HG03139 (cell line): ENCODE measurements around the gene ZNF326.
"Not testable (repeated sequence)": the region's sequence is repeated elsewhere in the genome, so short reads cannot be mapped to it uniquely, and the experiment has no call there.

Experiments used
- ATAC-seq: cut with Tn5 transposase; IDR thresholded peaks from one replicate; pipeline ENCODE4 v1.9.1; 2021; ENCODE audit not compliant: unreplicated experiment

ZNF326 gene

DNA sequence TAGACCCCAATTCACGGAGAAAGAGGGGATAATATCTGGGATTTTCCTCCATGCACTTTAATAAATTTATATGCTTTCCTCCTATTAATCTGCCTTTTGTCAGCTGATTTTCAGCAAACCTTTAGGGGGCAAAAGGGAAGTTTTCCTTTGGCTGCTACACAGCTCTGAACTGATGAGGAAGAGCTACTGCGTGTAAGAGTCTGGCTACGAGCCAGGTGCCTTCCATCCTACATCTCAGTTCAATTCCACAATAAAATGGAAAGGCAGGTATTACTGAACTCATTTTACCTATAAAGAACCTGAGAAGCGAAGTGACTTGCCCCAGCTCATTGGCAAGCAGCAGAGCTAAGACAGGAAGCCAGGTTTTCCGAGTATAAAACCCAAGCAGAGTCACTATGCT is 28.3 kb upstream of the ZNF326 start:
- ATAC-seq: no peak

GRCh38 chr1:89971600-89971999 is 23.3 kb upstream of the ZNF326 start:
- no peak for ATAC-seq

DNA sequence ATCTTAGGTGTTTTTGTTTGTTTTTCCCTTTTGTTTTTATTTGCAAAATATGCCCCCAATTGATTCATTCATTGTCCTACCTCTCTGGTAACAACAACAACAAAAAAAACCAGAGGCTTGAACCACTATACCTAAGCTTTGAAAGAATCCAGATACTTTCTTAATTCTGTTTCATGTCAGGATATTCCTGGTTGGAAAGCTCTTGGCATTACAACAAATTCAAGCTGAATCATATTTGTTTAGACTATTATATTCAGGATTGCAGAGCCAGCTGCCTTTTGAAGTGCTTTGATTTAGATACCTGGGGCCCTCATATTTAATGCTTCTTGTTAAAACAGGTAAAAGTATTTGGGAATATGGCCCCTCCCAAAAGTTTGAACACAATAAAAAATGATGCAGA is 22.9 kb upstream of the ZNF326 start:
- no peak for ATAC-seq

- ATAC-seq: no peak
Measured at GRCh38 chr1:89973471-89974127, 21.3 kb upstream of the ZNF326 start.

DNA sequence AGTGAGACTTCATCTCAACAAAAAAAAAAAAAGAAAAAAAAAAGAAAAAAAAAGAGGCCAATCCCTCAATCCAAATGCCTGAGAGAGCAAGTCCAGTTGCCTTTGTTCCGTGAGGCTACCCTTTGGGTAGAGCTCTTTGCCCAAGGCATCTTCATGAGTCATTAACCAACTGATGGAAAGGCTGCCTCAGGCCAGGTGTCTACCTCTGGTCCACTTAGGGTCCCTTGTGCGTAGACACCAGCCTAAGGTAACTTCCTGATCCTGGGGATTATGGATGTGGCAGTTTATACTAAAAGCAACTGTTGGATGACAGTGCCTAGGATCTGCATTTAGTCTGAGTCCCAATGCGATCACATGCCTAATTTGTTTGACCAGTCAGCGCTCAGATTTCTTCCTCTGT is 20.7 kb upstream of the ZNF326 start:
- no peak for ATAC-seq

DNA sequence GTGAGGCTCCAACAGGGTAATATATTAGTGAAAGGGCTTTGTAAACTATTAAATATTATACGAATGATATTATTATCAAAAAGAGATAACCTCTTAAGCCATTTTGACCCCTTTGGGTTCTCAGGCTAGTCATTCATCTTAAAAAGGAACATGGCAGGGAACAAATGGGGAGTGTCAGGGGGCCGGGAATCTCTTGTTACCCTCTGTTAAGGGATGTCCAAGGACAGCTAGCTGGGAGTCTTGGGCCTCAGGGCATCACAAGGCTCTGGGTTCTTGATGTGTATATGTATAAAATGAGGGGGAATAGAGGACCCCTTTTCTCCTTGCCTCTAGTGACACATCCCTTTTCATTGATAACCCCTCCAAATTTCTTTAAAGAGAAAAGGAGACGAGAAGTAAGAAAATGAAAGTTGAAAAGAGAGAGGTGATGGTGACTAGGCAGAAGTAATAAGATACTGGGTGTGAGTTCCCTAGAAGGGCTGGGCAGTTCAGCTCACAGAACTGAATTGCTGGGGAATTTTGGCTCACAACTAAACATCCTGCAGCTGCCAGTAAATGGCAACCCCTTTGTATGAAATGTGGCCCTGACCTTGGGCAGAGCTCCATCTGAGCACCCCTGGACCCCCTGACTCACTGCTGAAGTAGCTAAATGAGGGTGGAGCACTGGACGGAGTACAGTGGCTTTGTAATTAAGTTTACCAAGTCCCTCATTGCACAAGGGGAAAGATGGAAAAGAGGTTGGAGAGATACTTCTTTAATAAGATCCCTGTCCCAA is 20.0 kb upstream of the ZNF326 start:
- ATAC-seq: no peak

- no peak for ATAC-seq
Measured at GRCh38 chr1:89975540-89976125, 19.3 kb upstream of the ZNF326 start.

DNA sequence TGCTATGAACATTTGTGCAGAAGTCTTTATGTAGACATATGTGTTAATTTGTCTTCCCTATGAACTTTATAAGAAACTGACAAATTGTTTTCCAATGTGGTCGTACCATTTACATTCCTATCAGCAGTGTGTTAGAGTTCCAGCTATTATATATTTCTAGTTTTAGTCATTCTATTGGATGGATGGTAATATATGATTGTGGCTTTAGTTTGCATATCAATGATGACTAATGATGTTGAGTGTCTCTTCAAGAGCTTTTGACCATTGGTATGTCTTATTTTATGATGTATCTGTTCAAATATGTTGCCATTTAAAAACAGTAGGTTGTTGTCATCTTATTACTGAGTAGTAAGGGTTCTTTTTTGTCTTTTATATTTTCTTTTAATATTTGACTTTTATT is 16.2 kb upstream of the ZNF326 start:
- ATAC-seq: no peak

- ATAC-seq: no peak
Measured at GRCh38 chr1:89980605-89981004, 14.3 kb upstream of the ZNF326 start.

DNA sequence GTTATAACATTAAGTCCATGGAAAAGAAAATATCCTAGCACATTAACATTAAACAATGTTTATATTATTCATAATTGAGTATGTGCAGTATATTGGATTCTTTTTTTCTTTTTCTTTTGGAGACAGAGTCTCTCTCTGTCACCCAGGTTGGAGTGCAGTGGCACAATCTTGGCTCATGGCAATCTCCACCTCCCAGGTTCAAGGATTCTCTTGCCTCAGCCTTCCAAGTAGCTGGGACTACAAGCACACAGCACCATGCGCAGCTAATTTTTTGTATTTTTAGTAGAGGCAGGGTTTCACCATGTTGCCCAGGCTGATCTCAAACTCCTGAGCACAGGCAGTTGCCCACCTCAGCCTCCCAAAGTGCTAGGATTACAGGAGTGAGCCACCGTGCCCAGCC is 12.1 kb upstream of the ZNF326 start:
- ATAC-seq: not testable (repeated sequence)

DNA sequence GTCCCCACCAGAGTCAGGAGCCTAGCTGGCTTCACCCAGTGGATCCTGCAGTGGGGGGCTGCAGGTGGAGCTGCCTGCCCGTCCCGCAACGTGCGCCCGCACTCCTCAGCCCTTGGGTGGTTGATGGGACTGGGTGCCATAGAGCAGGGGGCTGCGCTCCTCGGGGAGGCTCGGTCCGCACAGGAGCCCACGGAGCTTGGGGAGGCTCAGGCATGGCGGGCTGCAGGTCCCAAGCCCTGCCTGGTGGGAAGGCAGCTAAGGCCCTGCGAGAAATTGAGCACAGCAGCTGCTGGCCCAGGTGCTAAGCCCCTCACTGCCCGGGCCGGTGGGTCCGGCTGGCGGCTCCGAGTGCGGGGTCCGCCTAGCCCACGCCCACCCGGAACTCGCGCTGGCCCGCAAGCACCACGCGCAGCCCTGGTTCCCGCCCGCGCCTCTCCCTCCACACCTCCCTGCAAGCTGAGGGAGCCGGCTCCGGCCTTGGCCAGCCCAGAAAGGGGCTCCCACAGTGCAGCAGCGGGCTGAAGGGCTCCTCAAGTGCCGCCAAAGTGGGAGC is 10.3 kb upstream of the ZNF326 start:
- not testable (repeated sequence) for ATAC-seq

DNA sequence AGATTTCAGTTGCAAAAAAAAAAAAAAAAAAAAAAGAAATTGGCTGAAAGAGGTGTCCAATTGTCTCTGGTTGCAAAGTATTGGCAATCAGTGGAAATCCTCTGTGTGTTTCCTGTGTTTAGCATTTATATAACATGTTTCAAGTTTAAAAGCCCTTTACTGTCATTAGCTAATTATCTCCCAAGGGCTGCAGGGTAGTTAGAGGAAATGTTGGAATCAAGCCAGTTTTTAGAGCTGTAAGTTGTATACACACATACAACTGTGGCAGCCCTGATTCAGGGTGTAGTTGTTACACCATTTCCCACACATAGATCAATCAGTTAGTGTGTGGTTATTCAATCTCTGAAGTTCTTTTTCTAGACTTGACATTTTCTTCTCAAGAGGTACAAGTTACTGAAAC is 8.9 kb upstream of the ZNF326 start:
- ATAC-seq: no peak

GRCh38 chr1:89987159-89987819 is 7.6 kb upstream of the ZNF326 start:
- ATAC-seq: no peak

GRCh38 chr1:89989099-89989498 is 5.8 kb upstream of the ZNF326 start:
- no peak for ATAC-seq

DNA sequence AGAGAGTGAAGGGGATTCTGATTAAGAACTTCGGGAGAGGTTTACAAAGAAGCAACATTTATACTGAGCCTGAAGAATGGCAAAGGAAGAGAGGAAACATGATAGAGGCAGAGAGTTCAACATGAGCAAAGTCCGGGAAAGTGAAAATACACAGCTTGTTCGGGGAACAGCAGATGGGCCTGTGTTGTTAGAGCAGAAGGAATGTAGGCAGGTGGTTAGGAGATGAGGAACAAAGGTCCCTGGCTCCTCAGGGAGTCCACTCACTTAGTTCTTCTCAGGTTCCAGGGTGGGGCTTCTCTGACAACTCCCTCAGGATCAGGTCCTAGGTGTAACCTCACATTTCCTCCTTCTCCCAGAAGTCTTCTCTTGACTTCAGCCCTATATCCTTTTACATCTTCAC is 5.1 kb upstream of the ZNF326 start:
- ATAC-seq: no peak

DNA sequence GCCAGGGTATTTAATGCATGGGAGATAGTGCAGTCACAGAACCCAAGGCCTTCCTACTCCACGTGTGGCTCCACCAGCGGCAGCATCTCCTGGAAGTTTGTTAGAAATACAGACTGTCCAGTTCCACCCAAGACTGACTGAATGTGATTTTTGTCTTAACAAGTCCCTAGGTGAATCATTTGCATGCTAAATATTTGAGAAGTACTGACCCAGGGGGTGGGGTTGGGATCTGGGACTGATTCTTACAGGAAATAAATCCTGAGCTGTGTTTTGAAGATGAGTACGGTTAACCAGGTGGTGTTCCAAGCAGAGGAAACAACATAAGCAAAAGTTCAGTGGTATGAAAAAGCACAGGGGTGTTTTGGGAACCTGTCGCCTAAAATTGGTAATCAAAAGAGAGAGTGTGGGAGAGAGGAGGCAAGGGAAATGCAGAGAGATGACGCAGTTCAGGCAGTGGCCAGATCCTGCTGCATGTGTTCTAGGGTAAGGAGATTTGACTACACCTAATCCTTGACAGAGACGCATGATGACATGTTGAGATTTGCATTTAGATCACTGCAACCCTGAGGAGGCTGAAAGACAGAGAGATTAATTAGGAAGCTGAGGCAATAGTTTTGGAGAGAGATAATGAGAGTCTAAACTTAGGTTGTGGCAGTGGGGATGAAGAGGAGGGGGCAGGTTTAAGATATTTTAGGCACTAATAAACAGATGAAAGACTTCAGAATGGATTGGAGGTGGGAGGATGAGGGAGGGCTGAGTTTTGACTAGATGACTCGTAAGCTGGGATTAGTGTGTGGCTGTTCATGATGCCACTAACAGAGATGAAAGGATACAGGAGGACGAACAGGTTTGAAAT is 3.7 kb upstream of the ZNF326 start:
- no peak for ATAC-seq

DNA sequence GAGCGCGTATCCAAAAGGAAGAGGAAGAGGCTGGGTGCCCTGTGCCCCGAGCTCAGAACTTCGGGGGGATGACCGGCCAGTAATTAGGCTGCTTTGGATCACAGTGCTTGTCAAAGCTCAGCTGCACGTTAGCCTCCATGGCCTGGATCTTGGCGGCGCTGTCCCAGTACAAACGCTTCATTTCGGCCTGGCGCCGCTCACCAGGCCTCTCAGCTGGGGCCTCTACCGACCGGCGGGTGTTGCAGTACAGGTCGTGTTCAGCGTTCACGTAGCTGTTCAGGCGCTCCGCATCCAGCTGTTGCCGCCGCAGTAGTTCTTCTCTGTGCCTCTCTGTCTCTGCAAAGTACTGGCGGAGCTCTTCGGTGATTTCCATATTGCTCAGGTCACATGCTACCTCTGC is 1.4 kb upstream of the ZNF326 start:
- ATAC-seq: no peak

- ATAC-seq: no peak
Measured at GRCh38 chr1:89994231-89994804, 592 bp upstream of the ZNF326 start.

- ATAC-seq: no peak
Measured at GRCh38 chr1:89995598-89996449, 914 bp downstream of the ZNF326 start.
